GM23338 (cell line): ENCODE results near the gene PAPPA2. TPM values are rescaled to one million over a fixed set of nuclear protein-coding genes. Genes with fewer than 3 reads are reported as not detected.

Source experiments
- ATAC-seq: fragments of 200-7000 bp; cut with Tn5 transposase; 3 replicates; pipeline ENCODE4 v1.9.1; 2020
- DNase-seq: peaks from one replicate; pipeline ENCODE4 v3.0.0-alpha.2; 2015; ENCODE audit warnings: low spot score
- H2AFZ ChIP-seq: fragments of 200-600 bp; sonication (generic); 2 replicates; pipeline ENCODE4 v1.8.0; 2016; ENCODE audit warnings: antibody characterized with exemption, mild to moderate bottlenecking, moderate library complexity
- H3F3A ChIP-seq: fragments of 200-600 bp; sonication (generic); replicated peaks from 2 replicates; pipeline ENCODE4 v1.8.0; 2017; ENCODE audit warnings: antibody characterized with exemption, mixed run types, low read depth
- H3K27ac ChIP-seq: fragments of 200-600 bp; sonication (generic); 2 replicates; pipeline ENCODE4 v1.6.1; 2016; ENCODE audit warnings: low read depth
- H3K27me3 ChIP-seq: fragments of 200-600 bp; sonication (generic); 2 replicates; pipeline ENCODE4 v1.8.0; 2016; ENCODE audit warnings: mild to moderate bottlenecking, mixed run types, moderate library complexity; ENCODE audit not compliant: insufficient read depth
- H3K36me3 ChIP-seq: fragments of 200-600 bp; sonication (generic); 2 replicates; pipeline ENCODE4 v1.8.0; 2016; ENCODE audit warnings: mild to moderate bottlenecking; ENCODE audit not compliant: insufficient read depth
- H3K4me1 ChIP-seq: fragments of 200-600 bp; sonication (generic); 2 replicates; pipeline ENCODE4 v1.8.0; 2016; ENCODE audit warnings: mild to moderate bottlenecking, moderate library complexity; ENCODE audit not compliant: insufficient read depth
- H3K4me2 ChIP-seq: fragments of 200-600 bp; sonication (generic); 2 replicates; pipeline ENCODE4 v1.7.1; 2017; ENCODE audit warnings: mixed run types
- H3K4me3 ChIP-seq: fragments of 200-600 bp; sonication (generic); 2 replicates; pipeline ENCODE4 v1.6.1; 2016; ENCODE audit warnings: mixed run types
- H3K79me2 ChIP-seq: fragments of 200-600 bp; sonication (generic); replicated peaks from 2 replicates; pipeline ENCODE4 v1.8.0; 2017; ENCODE audit warnings: mild to moderate bottlenecking; ENCODE audit not compliant: insufficient read depth
- H3K9me2 ChIP-seq: fragments of 200-600 bp; sonication (generic); 2 replicates; pipeline ENCODE4 v1.8.0; 2017; ENCODE audit not compliant: insufficient read depth
- H4K20me1 ChIP-seq: fragments of 200-600 bp; sonication (generic); replicated peaks from 2 replicates; pipeline ENCODE4 v1.8.0; 2017; ENCODE audit warnings: mild to moderate bottlenecking; ENCODE audit not compliant: insufficient read depth
- H3K27ac Mint-ChIP-seq: 2 replicates; pipeline ENCODE4 v1.8.0; 2020; ENCODE audit warnings: inconsistent platforms, mild to moderate bottlenecking, moderate library complexity, mixed read lengths
- H3K27me3 Mint-ChIP-seq: 3 replicates; pipeline ENCODE4 v1.8.0; 2022; ENCODE audit warnings: low read depth, mild to moderate bottlenecking, moderate library complexity, mixed read lengths, inconsistent platforms; ENCODE audit not compliant: insufficient read depth, poor library complexity
- H3K36me3 Mint-ChIP-seq: 3 replicates; pipeline ENCODE4 v1.8.0; 2021; ENCODE audit warnings: low read depth, mild to moderate bottlenecking, inconsistent platforms, moderate library complexity, mixed read lengths
- H3K4me1 Mint-ChIP-seq: 3 replicates; pipeline ENCODE4 v1.8.0; 2020; ENCODE audit warnings: mild to moderate bottlenecking, inconsistent platforms, mixed read lengths
- H3K4me3 Mint-ChIP-seq: 3 replicates; pipeline ENCODE4 v1.8.0; 2021; ENCODE audit warnings: moderate library complexity, mild to moderate bottlenecking, inconsistent platforms, mixed read lengths
- H3K9me3 Mint-ChIP-seq: 3 replicates; pipeline ENCODE4 v1.8.0; 2020; ENCODE audit warnings: moderate library complexity, mild to moderate bottlenecking, inconsistent platforms, mixed read lengths
- CREB1 ChIP-seq: fragments of 250-450 bp; sonication (Bioruptor Pico); IDR thresholded peaks from 2 replicates; pipeline ENCODE4 v1.5.0; 2020; ENCODE audit warnings: low read depth, mild to moderate bottlenecking, moderate library complexity
- ETS1 ChIP-seq: IDR thresholded peaks from 2 replicates; pipeline ENCODE4 v1.6.1; 2016; ENCODE audit warnings: antibody characterized with exemption
- EZH2 ChIP-seq: fragments of 200-600 bp; sonication (generic); IDR thresholded peaks from one replicate; pipeline ENCODE4 v1.8.0; 2017; ENCODE audit warnings: antibody characterized with exemption, mild to moderate bottlenecking, low read depth; ENCODE audit not compliant: unreplicated experiment
- EZH2phosphoT487 ChIP-seq: fragments of 200-600 bp; sonication (generic); IDR thresholded peaks from one replicate; pipeline ENCODE4 v1.8.1; 2018; ENCODE audit warnings: antibody characterized with exemption; ENCODE audit not compliant: unreplicated experiment
- NANOG ChIP-seq: IDR thresholded peaks from 2 replicates; pipeline ENCODE4 v1.6.1; 2016; ENCODE audit warnings: antibody characterized with exemption, borderline replicate concordance
- POLR2AphosphoS5 ChIP-seq: IDR thresholded peaks from 2 replicates; pipeline ENCODE4 v1.6.1; 2016; ENCODE audit warnings: antibody characterized with exemption, low read depth
- REST ChIP-seq: IDR thresholded peaks from one replicate; pipeline ENCODE4 v1.6.1; 2018; ENCODE audit warnings: antibody characterized with exemption; ENCODE audit not compliant: unreplicated experiment
- ZNF114 ChIP-seq: fragments of 250-450 bp; sonication (Bioruptor Pico); IDR thresholded peaks from 2 replicates; pipeline ENCODE4 v1.5.0; 2020; ENCODE audit warnings: mild to moderate bottlenecking, moderate library complexity
- ZNF331 ChIP-seq: fragments of 250-450 bp; sonication (Bioruptor Pico); IDR thresholded peaks from 2 replicates; pipeline ENCODE4 v1.5.0; 2020; ENCODE audit warnings: low read depth, mild to moderate bottlenecking, moderate library complexity
- polyA plus RNA-seq: library from polyadenylated mRNA; unstranded; fragments of >200 nt; fragmentation: Nextera tagmentation; extraction: Ambion mirVana; gene quantifications from 2 replicates; pipeline ENCODE4 v1.2.1, GENCODE V29; 2016
- total RNA-seq: library from RNA; depleted of rRNA; stranded (reverse); fragments of >200 nt; shearing (Covaris generic); gene quantifications from 2 replicates; pipeline ENCODE4 v1.2.3, GENCODE V29; 2014

The PAPPA2 gene
- total and polyA plus RNA-seq, 2 experiments from 2014 or later: 1.4 to 1.7 TPM

GRCh38 chr1:176504848-176505553 is 42.0 kb downstream of the PAPPA2 start (continued):
- TF ChIP-seq ZNF114 (CRISPR knock-in tag) (no peak), NANOG (no peak), EZH2 (no peak), ETS1 (no peak), CREB1 (no peak)

GRCh38 chr1:176512966-176513365 is 50.0 kb downstream of the PAPPA2 start:
- Histone ChIP-seq H3K36me3 (no peaks in the 10 kb centered on the region), H3K9me2 (peaks cover 21% of the 10 kb centered on the region), H3K4me2 (no peak overlapping the region), H3K27me3 (no peaks in the 10 kb centered on the region), H3K79me2 (no peaks in the 10 kb centered on the region), H3F3A (no peaks in the 10 kb centered on the region), H3K27ac (no peak overlapping the region), H3K4me3 (no peak overlapping the region), H3K4me1 (no peaks in the 10 kb centered on the region), H2AFZ (no peak overlapping the region), H4K20me1 (no peaks in the 10 kb centered on the region)
- Mint-ChIP-seq H3K4me3 (no peak overlapping the region), H3K27me3 (peaks cover 1% of the 10 kb centered on the region), H3K4me1 (peaks cover 4% of the 10 kb centered on the region; the same call in 2 of the 3 replicates), H3K9me3 (no peaks in the 10 kb centered on the region; the same call in 2 of the 3 replicates), H3K27ac (no peak overlapping the region), H3K36me3 (no peaks in the 10 kb centered on the region)
- DNase-seq (no peak), ATAC-seq (no peak)
- no peak for TF ChIP-seq REST
- TF ChIP-seq NANOG: no peak
- no peak for TF ChIP-seq ZNF331 (CRISPR knock-in tag)
- no peak for TF ChIP-seq POLR2AphosphoS5
- TF ChIP-seq EZH2phosphoT487: no peak
- no peak for TF ChIP-seq ETS1
